ENCODE results near the gene ROR2.

Gene ROR2

GRCh38 chr9:91840882-91841281, 109.1 kb downstream of the ROR2 start:
- TF ChIP-seq EZH2 (IDR thresholded peaks at IDR 0.05) (no peak), POLR2AphosphoS5 (IDR thresholded peaks at IDR 0.05; ENCODE audit: borderline replicate concordance, low read depth, low read length) (no peak), FOXP2 (optimal IDR thresholded peaks at IDR 0.05; ENCODE audit: control extremely low read depth, extremely low read length, insufficient read depth) (no peak)

GRCh38 chr9:91840469-91840868, 109.6 kb downstream of the ROR2 start:
- no peak for TF ChIP-seq FOXP2 (optimal IDR thresholded peaks at IDR 0.05; ENCODE audit: control extremely low read depth, extremely low read length, insufficient read depth)
- no peak for TF ChIP-seq POLR2AphosphoS5 (IDR thresholded peaks at IDR 0.05; ENCODE audit: borderline replicate concordance, low read depth, low read length)
- no peak for TF ChIP-seq EZH2 (IDR thresholded peaks at IDR 0.05)
- Histone ChIP-seq H3K9me3 (ENCODE audit: low read depth, low read length) (no peaks in the 10 kb centered on the region), H3K4me3 (no peak overlapping the region), H3K36me3 (ENCODE audit: insufficient read depth, low read length) (no peaks in the 10 kb centered on the region), H3K9ac (ENCODE audit: insufficient read length) (no peak overlapping the region), H3K27ac (no peak overlapping the region)
- no peak for DNase-seq (ENCODE audit: low read depth, low spot score)

More at GRCh38 chr9:91840882-91841281, 109.1 kb downstream of the ROR2 start:
- Histone ChIP-seq H3K9ac (ENCODE audit: insufficient read length) (no peak overlapping the region), H3K9me3 (ENCODE audit: low read depth, low read length) (no peaks in the 10 kb centered on the region), H3K4me3 (no peak overlapping the region), H3K36me3 (ENCODE audit: insufficient read depth, low read length) (no peaks in the 10 kb centered on the region), H3K27ac (no peak overlapping the region)
- no peak for DNase-seq (ENCODE audit: low read depth, low spot score)

GRCh38 chr9:91839926-91840465, 110.0 kb downstream of the ROR2 start:
- Histone ChIP-seq H3K27ac (no peak overlapping the region), H3K36me3 (ENCODE audit: insufficient read depth, low read length) (no peaks in the 10 kb centered on the region), H3K9ac (ENCODE audit: insufficient read length) (no peak overlapping the region), H3K9me3 (ENCODE audit: low read depth, low read length) (no peaks in the 10 kb centered on the region), H3K4me3 (no peak overlapping the region)
- no peak for TF ChIP-seq FOXP2 (optimal IDR thresholded peaks at IDR 0.05; ENCODE audit: control extremely low read depth, extremely low read length, insufficient read depth)
- TF ChIP-seq EZH2 (IDR thresholded peaks at IDR 0.05), result no peak
- no peak for TF ChIP-seq POLR2AphosphoS5 (IDR thresholded peaks at IDR 0.05; ENCODE audit: borderline replicate concordance, low read depth, low read length)
- DNase-seq (ENCODE audit: low read depth, low spot score), result no peak

DNA sequence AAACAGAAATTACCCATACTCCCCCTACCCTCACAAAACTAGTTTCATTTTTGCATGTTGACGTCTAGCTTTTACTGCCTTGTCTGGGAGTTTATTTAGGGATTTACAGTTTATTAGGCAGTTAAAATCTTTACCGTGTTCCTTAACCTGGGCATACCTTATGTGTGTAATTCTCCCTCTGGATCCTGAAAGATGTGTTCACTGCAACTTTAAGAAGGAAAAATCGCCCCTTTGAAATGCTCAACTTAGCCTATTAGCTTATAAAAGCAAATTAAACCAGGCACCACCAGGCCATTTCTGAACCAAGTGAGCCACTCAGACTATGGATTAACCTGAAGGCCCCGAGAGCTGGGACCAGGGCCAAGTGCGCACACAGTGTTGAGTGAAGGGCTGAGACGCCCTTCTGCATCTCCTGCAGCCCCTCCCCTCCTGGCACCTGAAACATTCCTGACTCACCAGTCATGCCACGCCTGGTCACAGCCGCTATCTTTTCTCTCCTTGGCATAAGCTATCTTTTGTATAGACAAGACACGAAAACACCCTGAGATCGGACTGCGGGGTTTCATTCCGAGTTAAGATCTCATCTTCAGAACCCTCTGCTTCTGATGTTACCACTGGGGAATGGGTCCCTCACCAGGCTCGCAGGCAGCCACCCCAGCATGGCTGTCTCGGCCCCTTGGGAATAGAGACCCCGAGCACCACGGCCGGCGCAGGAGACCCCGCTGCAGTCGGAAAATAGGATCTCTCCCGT, 111.9 kb downstream of the ROR2 start:
- Histone ChIP-seq H3K4me3 (peak overlapping the region; percentile 54), H3K27ac (peak overlapping the region; percentile 58), H3K9me3 (ENCODE audit: low read depth, low read length) (no peaks in the 10 kb centered on the region), H3K9ac (ENCODE audit: insufficient read length) (peak overlapping the region; percentile 29), H3K36me3 (ENCODE audit: insufficient read depth, low read length) (no peaks in the 10 kb centered on the region)
- TF ChIP-seq FOXP2 (optimal IDR thresholded peaks at IDR 0.05; ENCODE audit: control extremely low read depth, extremely low read length, insufficient read depth) (no peak), EZH2 (IDR thresholded peaks at IDR 0.05) (no peak), POLR2AphosphoS5 (IDR thresholded peaks at IDR 0.05; ENCODE audit: borderline replicate concordance, low read depth, low read length) (no peak)
- DNase-seq (ENCODE audit: low read depth, low spot score), result no peak

GRCh38 chr9:91836515-91836914, 113.5 kb downstream of the ROR2 start:
- TF ChIP-seq POLR2AphosphoS5 (IDR thresholded peaks at IDR 0.05; ENCODE audit: borderline replicate concordance, low read depth, low read length) (no peak), FOXP2 (optimal IDR thresholded peaks at IDR 0.05; ENCODE audit: control extremely low read depth, extremely low read length, insufficient read depth) (no peak), EZH2 (IDR thresholded peaks at IDR 0.05) (no peak)
- Histone ChIP-seq H3K27ac (no peak overlapping the region), H3K9ac (ENCODE audit: insufficient read length) (no peak overlapping the region), H3K36me3 (ENCODE audit: insufficient read depth, low read length) (no peaks in the 10 kb centered on the region), H3K9me3 (ENCODE audit: low read depth, low read length) (no peaks in the 10 kb centered on the region), H3K4me3 (no peak overlapping the region)
- DNase-seq (ENCODE audit: low read depth, low spot score), result no peak

GRCh38 chr9:91835632-91836031, 114.4 kb downstream of the ROR2 start:
- TF ChIP-seq FOXP2 (optimal IDR thresholded peaks at IDR 0.05; ENCODE audit: control extremely low read depth, extremely low read length, insufficient read depth) (no peak), EZH2 (IDR thresholded peaks at IDR 0.05) (no peak), POLR2AphosphoS5 (IDR thresholded peaks at IDR 0.05; ENCODE audit: borderline replicate concordance, low read depth, low read length) (no peak)
- Histone ChIP-seq H3K4me3 (no peak overlapping the region), H3K36me3 (ENCODE audit: insufficient read depth, low read length) (no peaks in the 10 kb centered on the region), H3K9me3 (ENCODE audit: low read depth, low read length) (no peaks in the 10 kb centered on the region), H3K27ac (no peak overlapping the region), H3K9ac (ENCODE audit: insufficient read length) (no peak overlapping the region)
- DNase-seq (ENCODE audit: low read depth, low spot score), result no peak

DNA sequence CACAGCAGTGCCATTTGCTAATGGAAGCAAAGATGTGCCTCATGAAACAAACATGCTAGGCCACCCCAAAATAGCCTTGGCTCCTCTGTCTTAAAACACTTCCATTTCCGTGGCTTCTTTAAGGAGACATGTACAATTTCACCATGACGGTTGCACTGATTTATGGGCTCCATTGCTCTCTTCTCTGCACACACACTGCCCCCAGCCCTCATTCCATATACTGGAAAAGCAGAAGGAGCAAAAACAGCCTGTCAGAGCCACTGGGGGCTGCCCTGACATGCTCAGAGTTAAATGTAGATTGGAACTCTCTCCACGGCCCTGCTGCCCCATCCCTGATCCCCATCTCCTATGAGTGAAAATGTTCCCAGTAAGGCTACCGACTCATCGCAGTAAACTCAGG, 114.8 kb downstream of the ROR2 start:
- no peaks in the 10 kb centered on the region for H3K36me3 ChIP-seq (ENCODE audit: insufficient read depth, low read length)
- H3K9me3 ChIP-seq (ENCODE audit: low read depth, low read length), result no peaks in the 10 kb centered on the region
- DNase-seq (ENCODE audit: low read depth, low spot score), result no peak
- H3K4me3 ChIP-seq, result no peak overlapping the region
- no peak overlapping the region for H3K27ac ChIP-seq
- TF ChIP-seq EZH2 (IDR thresholded peaks at IDR 0.05) (no peak), FOXP2 (optimal IDR thresholded peaks at IDR 0.05; ENCODE audit: control extremely low read depth, extremely low read length, insufficient read depth) (no peak), POLR2AphosphoS5 (IDR thresholded peaks at IDR 0.05; ENCODE audit: borderline replicate concordance, low read depth, low read length) (no peak)
- H3K9ac ChIP-seq (ENCODE audit: insufficient read length), result no peak overlapping the region

DNA sequence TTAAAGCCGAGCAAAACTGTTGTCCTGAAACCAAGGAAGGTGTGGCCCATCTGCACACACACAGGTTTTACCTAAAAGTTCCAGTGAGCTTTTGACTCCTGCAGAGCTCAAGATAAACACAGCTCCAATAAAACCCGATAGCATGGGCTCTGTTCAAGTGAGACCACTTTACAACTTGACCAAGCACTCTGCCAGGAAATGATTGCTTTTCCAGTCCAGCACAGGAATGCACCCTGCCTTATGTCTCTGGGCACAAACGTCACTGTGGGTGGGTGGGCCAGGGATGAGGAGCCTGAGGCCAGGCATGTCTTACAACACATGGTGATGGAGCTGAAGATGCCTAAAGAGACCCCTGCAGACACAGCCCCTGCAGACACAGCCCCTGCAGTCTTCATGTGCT, 115.3 kb downstream of the ROR2 start:
- TF ChIP-seq FOXP2 (optimal IDR thresholded peaks at IDR 0.05; ENCODE audit: control extremely low read depth, extremely low read length, insufficient read depth), result no peak
- no peak for TF ChIP-seq POLR2AphosphoS5 (IDR thresholded peaks at IDR 0.05; ENCODE audit: borderline replicate concordance, low read depth, low read length)
- no peak for TF ChIP-seq EZH2 (IDR thresholded peaks at IDR 0.05)

More for the DNA sequence above, 115.3 kb downstream of the ROR2 start:
- Histone ChIP-seq H3K27ac (no peak overlapping the region), H3K9me3 (ENCODE audit: low read depth, low read length) (no peaks in the 10 kb centered on the region), H3K4me3 (no peak overlapping the region), H3K9ac (ENCODE audit: insufficient read length) (no peak overlapping the region), H3K36me3 (ENCODE audit: insufficient read depth, low read length) (no peaks in the 10 kb centered on the region)
- no peak for DNase-seq (ENCODE audit: low read depth, low spot score)

Data from SK-N-MC (cell line).